ENCODE data around the gene PRPF18. TPM values are rescaled to one million over a fixed set of nuclear protein-coding genes. Genes with fewer than 3 reads are reported as not detected.
"Not testable (repeated sequence)": the region's sequence is repeated elsewhere in the genome, so short reads cannot be mapped to it uniquely, and the experiment has no call there.

PRPF18 gene, protein sequence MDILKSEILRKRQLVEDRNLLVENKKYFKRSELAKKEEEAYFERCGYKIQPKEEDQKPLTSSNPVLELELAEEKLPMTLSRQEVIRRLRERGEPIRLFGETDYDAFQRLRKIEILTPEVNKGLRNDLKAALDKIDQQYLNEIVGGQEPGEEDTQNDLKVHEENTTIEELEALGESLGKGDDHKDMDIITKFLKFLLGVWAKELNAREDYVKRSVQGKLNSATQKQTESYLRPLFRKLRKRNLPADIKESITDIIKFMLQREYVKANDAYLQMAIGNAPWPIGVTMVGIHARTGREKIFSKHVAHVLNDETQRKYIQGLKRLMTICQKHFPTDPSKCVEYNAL
- total RNA-seq (10 to 100 TPM; 20.2 to 30.0 (median 27.0) TPM), polyA plus RNA-seq (10 to 100 TPM; 41.0 to 42.8 TPM), total RNA-seq (68.2 reads per million, percentile 77 among the genes with 10 or more reads in this experiment)

- ChIA-PET CTCF (interaction anchor here (0.6 to 1.6 kb wide), 6 partner anchors 15 to 796 kb away, joined by 3 to 5 read pairs (median 4); no protein-coding TSS in a partner anchor), POLR2A (interaction anchor here (0.6 to 1.6 kb wide), 8 partner anchors 9 to 1391 kb away, joined by 3 to 5 read pairs (median 3); partner anchors contain the start of genes CDC123, NUDT5 and PHYH)
- ATAC-seq (peak; percentile 100), DNase-seq (peak; percentile 87 to 96 (median 93))
- peaks cover 3 to 14% (median 3%) of the 10 kb centered on the region in 5 donors for H3K36me3 Mint-ChIP-seq
- H3K4me3 Mint-ChIP-seq: peak within 1 kb of the TSS; percentile 95 to 100 (median 100)
- peaks cover 8 to 13% of the 10 kb centered on the region in 2 donors for H3K4me1 ChIP-seq (ENCODE audit: control insufficient read depth in 2 of 2, insufficient read depth in 2 of 2, low read length in 2 of 2)
- H3K9me3 ChIP-seq (ENCODE audit: control insufficient read depth in 2 of 3, low read length in 3 of 3): no peaks in the 10 kb centered on the region
- peaks cover 15 to 49% (median 40%) of the 10 kb centered on the region in 7 donors for H3K4me1 Mint-ChIP-seq
- H3K9me3 Mint-ChIP-seq: no peaks in the 10 kb centered on the region
- H3K36me3 ChIP-seq (ENCODE audit: control insufficient read depth in 2 of 3, insufficient read depth in 3 of 3, low read length in 3 of 3): peaks cover 0 to 11% (median 0%) of the 10 kb centered on the region in 3 experiments
- peak within 1 kb of the TSS; percentile 96 for H3K4me3 ChIP-seq (ENCODE audit: low read length)
- no peaks in the 10 kb centered on the region for H3K27me3 ChIP-seq (ENCODE audit: control insufficient read depth in 2 of 2, insufficient read depth in 2 of 2, low read length in 2 of 2)
- H3K27me3 Mint-ChIP-seq: peaks cover 9 to 27% (median 16%) of the 10 kb centered on the region in 5 donors
- intact Hi-C loops (cut with micrococcal nuclease): loop anchor here (1.0 to 10.0 kb wide), 17 partner anchors 58 to 1390 kb away; partner anchors contain the start of genes CDNF (in 2 of the 2), DCLRE1C (in 2 of the 2), HSPA14 (in 2 of the 2) and MSANTD7 (in 2 of the 2)
- H3K27ac Mint-ChIP-seq: peak within 1 kb of the TSS; percentile 91 to 100 (median 98)
- peak within 1 kb of the TSS; percentile 74 for H3K27ac ChIP-seq (ENCODE audit: low read depth, low read length)
Observed at GRCh38 chr10:13586676-13587355, at the start of gene PRPF18. PRPF18 (plus strand) TSS chr10:13586965; CDS start chr10:13587087, 122 bp downstream.

GRCh38 chr10:13537985-13538384, 48.8 kb upstream of the PRPF18 start:
- ATAC-seq; CTCF ChIA-PET; H3K4me3 Mint-ChIP-seq; H3K36me3 Mint-ChIP-seq; H3K27ac Mint-ChIP-seq; DNase-seq; H3K9me3 Mint-ChIP-seq; H3K4me1 Mint-ChIP-seq; H3K9me3 ChIP-seq (ENCODE audit: control insufficient read depth in 2 of 3, low read length in 3 of 3); H3K27ac ChIP-seq (ENCODE audit: low read depth, low read length); H3K36me3 ChIP-seq (ENCODE audit: control insufficient read depth in 2 of 3, insufficient read depth in 3 of 3, low read length in 3 of 3); H3K4me3 ChIP-seq (ENCODE audit: low read length); POLR2A ChIA-PET; H3K27me3 ChIP-seq (ENCODE audit: control insufficient read depth in 2 of 2, insufficient read depth in 2 of 2, low read length in 2 of 2); H3K4me1 ChIP-seq (ENCODE audit: control insufficient read depth in 2 of 2, insufficient read depth in 2 of 2, low read length in 2 of 2): not testable (repeated sequence)
- peaks cover 28 to 70% (median 63%) of the 10 kb centered on the region in 5 donors for H3K27me3 Mint-ChIP-seq
- intact Hi-C loops (cut with micrococcal nuclease): loop anchor here (2.0 to 10.0 kb wide), 2 partner anchors 163 to 377 kb away; partner anchors contain the start of gene MCM10 (in 1 of the 2)

DNA sequence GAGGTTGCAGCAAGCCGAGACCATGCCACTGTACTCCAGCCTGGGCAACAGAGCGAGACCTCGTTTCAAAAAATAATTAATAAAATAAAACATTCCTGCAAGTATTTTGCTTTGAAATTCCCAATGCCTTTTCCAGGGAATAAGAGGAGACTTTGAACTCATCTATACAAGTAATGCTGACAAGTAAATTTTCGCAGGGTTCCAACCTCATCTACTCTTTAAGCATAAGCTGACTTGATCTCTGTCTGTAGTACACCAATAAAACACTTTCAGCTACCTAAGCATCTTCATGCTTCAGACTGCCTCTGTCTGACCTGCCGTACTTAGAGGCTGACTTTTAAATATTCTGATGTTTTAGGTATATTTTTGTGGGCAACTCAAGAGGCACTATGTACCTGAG, 44.2 kb upstream of the PRPF18 start:
- Histone ChIP-seq H3K9me3 (ENCODE audit: control insufficient read depth in 2 of 3, low read length in 3 of 3) (no peaks in the 10 kb centered on the region), H3K27me3 (ENCODE audit: control insufficient read depth in 2 of 2, insufficient read depth in 2 of 2, low read length in 2 of 2) (no peaks in the 10 kb centered on the region), H3K4me1 (ENCODE audit: control insufficient read depth in 2 of 2, insufficient read depth in 2 of 2, low read length in 2 of 2) (no peaks in the 10 kb centered on the region), H3K27ac (ENCODE audit: low read depth, low read length) (no peak overlapping the region), H3K4me3 (ENCODE audit: low read length) (no peak overlapping the region), H3K36me3 (ENCODE audit: control insufficient read depth in 2 of 3, insufficient read depth in 3 of 3, low read length in 3 of 3) (no peaks in the 10 kb centered on the region)
- no peaks in the 10 kb centered on the region for H3K4me1 Mint-ChIP-seq
- no peak for ATAC-seq
- no peak overlapping the region for H3K27ac Mint-ChIP-seq
- ChIA-PET CTCF (no interaction called here), POLR2A (no interaction called here)
- intact Hi-C loops (cut with micrococcal nuclease): no loop called here
- H3K4me3 Mint-ChIP-seq: no peak overlapping the region
- peaks cover 0 to 6% (median 3%) of the 10 kb centered on the region in 11 donors for H3K9me3 Mint-ChIP-seq
- no peak for DNase-seq
- H3K36me3 Mint-ChIP-seq: peaks cover 0 to 5% (median 0%) of the 10 kb centered on the region in 5 donors
- H3K27me3 Mint-ChIP-seq: peaks cover 20 to 70% (median 61%) of the 10 kb centered on the region in 5 donors

- ATAC-seq: no peak
- Mint-ChIP-seq H3K9me3 (peaks cover 3 to 46% (median 26%) of the 10 kb centered on the region in 11 donors), H3K4me1 (no peaks in the 10 kb centered on the region), H3K27ac (no peak overlapping the region), H3K27me3 (peaks cover 21 to 52% (median 43%) of the 10 kb centered on the region in 5 donors), H3K36me3 (peaks cover 0 to 8% (median 0%) of the 10 kb centered on the region in 5 donors), H3K4me3 (no peak overlapping the region)
- POLR2A ChIA-PET: no interaction called here
- peaks cover 0 to 10% (median 0%) of the 10 kb centered on the region in 3 experiments for H3K9me3 ChIP-seq (ENCODE audit: control insufficient read depth in 2 of 3, low read length in 3 of 3)
- CTCF ChIA-PET: no interaction called here
- H3K36me3 ChIP-seq (ENCODE audit: control insufficient read depth in 2 of 3, insufficient read depth in 3 of 3, low read length in 3 of 3): no peaks in the 10 kb centered on the region
- DNase-seq: no peak
- H3K4me1 ChIP-seq (ENCODE audit: control insufficient read depth in 2 of 2, insufficient read depth in 2 of 2, low read length in 2 of 2): no peaks in the 10 kb centered on the region
- intact Hi-C loops (cut with micrococcal nuclease): no loop called here
- no peaks in the 10 kb centered on the region for H3K27me3 ChIP-seq (ENCODE audit: control insufficient read depth in 2 of 2, insufficient read depth in 2 of 2, low read length in 2 of 2)
- H3K4me3 ChIP-seq (ENCODE audit: low read length): no peak overlapping the region
- no peak overlapping the region for H3K27ac ChIP-seq (ENCODE audit: low read depth, low read length)
Observed at GRCh38 chr10:13550802-13551201, 36.0 kb upstream of the PRPF18 start.

GRCh38 chr10:13555884-13556510, 30.8 kb upstream of the PRPF18 start:
- Histone ChIP-seq H3K27me3 (ENCODE audit: control insufficient read depth in 2 of 2, insufficient read depth in 2 of 2, low read length in 2 of 2) (no peaks in the 10 kb centered on the region), H3K4me1 (ENCODE audit: control insufficient read depth in 2 of 2, insufficient read depth in 2 of 2, low read length in 2 of 2) (no peaks in the 10 kb centered on the region), H3K9me3 (ENCODE audit: control insufficient read depth in 2 of 3, low read length in 3 of 3) (peaks cover 0 to under 1% (median 0%) of the 10 kb centered on the region in 3 experiments), H3K27ac (ENCODE audit: low read depth, low read length) (no peak overlapping the region), H3K36me3 (ENCODE audit: control insufficient read depth in 2 of 3, insufficient read depth in 3 of 3, low read length in 3 of 3) (no peaks in the 10 kb centered on the region), H3K4me3 (ENCODE audit: low read length) (no peak overlapping the region)
- CTCF ChIA-PET: no interaction called here
- H3K4me1 Mint-ChIP-seq: peaks cover 0 to 3% (median 0%) of the 10 kb centered on the region in 7 donors
- no peak overlapping the region for H3K27ac Mint-ChIP-seq
- H3K4me3 Mint-ChIP-seq: no peak overlapping the region
- intact Hi-C loops (cut with micrococcal nuclease): no loop called here
- H3K36me3 Mint-ChIP-seq: no peaks in the 10 kb centered on the region
- DNase-seq: no peak
- POLR2A ChIA-PET: no interaction called here
- peaks cover 15 to 32% (median 19%) of the 10 kb centered on the region in 5 donors for H3K27me3 Mint-ChIP-seq
- ATAC-seq: no peak
- H3K9me3 Mint-ChIP-seq: peaks cover 0 to 12% (median 5%) of the 10 kb centered on the region in 11 donors

GRCh38 chr10:13559124-13559700, 27.6 kb upstream of the PRPF18 start:
- Mint-ChIP-seq H3K9me3 (peaks cover 0 to 5% (median 0%) of the 10 kb centered on the region in 11 donors), H3K36me3 (no peaks in the 10 kb centered on the region)

More at GRCh38 chr10:13559124-13559700, 27.6 kb upstream of the PRPF18 start:
- Histone ChIP-seq H3K9me3 (ENCODE audit: control insufficient read depth in 2 of 3, low read length in 3 of 3) (no peaks in the 10 kb centered on the region), H3K4me1 (ENCODE audit: control insufficient read depth in 2 of 2, insufficient read depth in 2 of 2, low read length in 2 of 2) (no peaks in the 10 kb centered on the region), H3K27me3 (ENCODE audit: control insufficient read depth in 2 of 2, insufficient read depth in 2 of 2, low read length in 2 of 2) (no peaks in the 10 kb centered on the region), H3K4me3 (ENCODE audit: low read length) (no peak overlapping the region), H3K27ac (ENCODE audit: low read depth, low read length) (no peak overlapping the region), H3K36me3 (ENCODE audit: control insufficient read depth in 2 of 3, insufficient read depth in 3 of 3, low read length in 3 of 3) (no peaks in the 10 kb centered on the region)
- peaks cover 5 to 15% (median 9%) of the 10 kb centered on the region in 5 donors for H3K27me3 Mint-ChIP-seq
- intact Hi-C loops (cut with micrococcal nuclease): no loop called here
- DNase-seq: no peak
- ATAC-seq: no peak
- CTCF ChIA-PET: no interaction called here
- no peak overlapping the region for H3K27ac Mint-ChIP-seq
- peaks cover 0 to 4% (median 0%) of the 10 kb centered on the region in 7 donors for H3K4me1 Mint-ChIP-seq
- POLR2A ChIA-PET: no interaction called here
- H3K4me3 Mint-ChIP-seq: no peak overlapping the region

Measured in naive thymus-derived CD4-positive, alpha-beta T cell (primary cell).